Hematopoietic multipotent progenitor cell (in vitro differentiated cells): Measurements from ENCODE around the gene ABCD3. TPM values are rescaled to one million over a fixed set of nuclear protein-coding genes. Genes with fewer than 3 reads are reported as not detected.
"Not testable (repeated sequence)": the region's sequence is repeated elsewhere in the genome, so short reads cannot be mapped to it uniquely, and the experiment has no call there.

Source experiments
- DNase-seq, 3 donors: peaks; one replicate each; pipeline ENCODE4 v3.0.0-alpha.2; 2011 to 2015; ENCODE audit warnings: low read depth in 2 of 3, low spot score in 2 of 3
- total RNA-seq: library from RNA; depleted of rRNA; stranded (reverse); fragments of >200 nt; gene quantifications from one replicate; pipeline ENCODE4 v1.2.3, GENCODE V29; 2012

Gene ABCD3
- total RNA-seq, 1 donor = 5.7 TPM

- no peak for DNase-seq
Measured at GRCh38 chr1:94543893-94544635, 125.9 kb downstream of the ABCD3 start.

GRCh38 chr1:94544706-94545490, 126.7 kb downstream of the ABCD3 start:
- DNase-seq = no peak

GRCh38 chr1:94549706-94550105, 131.5 kb downstream of the ABCD3 start:
- no peak for DNase-seq

- DNase-seq = no peak
Measured at GRCh38 chr1:94550396-94550795, 132.2 kb downstream of the ABCD3 start.

- no peak for DNase-seq
Measured at GRCh38 chr1:94550800-94551241, 132.6 kb downstream of the ABCD3 start.

- no peak for DNase-seq
Measured at GRCh38 chr1:94551449-94551848, 133.3 kb downstream of the ABCD3 start.

- no peak for DNase-seq
Measured at GRCh38 chr1:94552071-94552586, 133.9 kb downstream of the ABCD3 start.

- DNase-seq = no peak
Measured at GRCh38 chr1:94553323-94553730, 135.1 kb downstream of the ABCD3 start.

GRCh38 chr1:94553931-94554330, 135.7 kb downstream of the ABCD3 start:
- no peak for DNase-seq

- no peak for DNase-seq
Measured at GRCh38 chr1:94554580-94554979, 136.4 kb downstream of the ABCD3 start.

GRCh38 chr1:94555091-94555490, 136.9 kb downstream of the ABCD3 start:
- DNase-seq = no peak

GRCh38 chr1:94559921-94560320, 141.7 kb downstream of the ABCD3 start:
- no peak for DNase-seq

- no peak for DNase-seq
Measured at GRCh38 chr1:94560333-94560732, 142.1 kb downstream of the ABCD3 start.

- DNase-seq = no peak
Measured at GRCh38 chr1:94562519-94563260, 144.5 kb downstream of the ABCD3 start.

GRCh38 chr1:94565901-94566300, 147.7 kb downstream of the ABCD3 start:
- no peak for DNase-seq

- DNase-seq = not testable (repeated sequence)
Measured at GRCh38 chr1:94566436-94566835, 148.2 kb downstream of the ABCD3 start.

GRCh38 chr1:94567975-94568607, 149.9 kb downstream of the ABCD3 start:
- not testable (repeated sequence) for DNase-seq
